GM12878 (cell line): ENCODE results near the gene DRD2.

ENCODE experiments used
- CEBPZ ChIP-seq: fragments of 150-350 bp; IDR thresholded peaks from 2 replicates; pipeline ENCODE4 v1.6.1; 2016; ENCODE audit warnings: low read depth, low read length
- CHD4 ChIP-seq: fragments of 200-600 bp; sonication (generic); IDR thresholded peaks from 2 replicates; pipeline ENCODE4 v1.6.1; 2016; ENCODE audit warnings: mild to moderate bottlenecking
- CREB1 ChIP-seq: IDR thresholded peaks from 2 replicates; pipeline ENCODE4 v1.6.1; 2012; ENCODE audit warnings: low read depth, mild to moderate bottlenecking, inconsistent platforms
- CTCF ChIP-seq, 3 experiments: IDR thresholded peaks in 2 of 3; conservative IDR thresholded peaks in 1 of 3; 2 replicates each; pipeline ENCODE4 v1.5.1; 2011; ENCODE audit warnings: low read depth in 3 of 3, low read length in 3 of 3, mild to moderate bottlenecking in 3 of 3, control low read depth in 2 of 3, moderate library complexity in 2 of 3, inconsistent platforms in 1 of 3, mixed read lengths in 1 of 3; ENCODE audit not compliant: control insufficient read depth in 2 of 3, insufficient read depth in 1 of 3; ENCODE audit errors: extremely low read depth in 1 of 3
- EGR1 ChIP-seq, 2 experiments: IDR thresholded peaks; 1 replicate in 1 of 2; 2 replicates in 1 of 2; pipeline ENCODE4 v1.6.1; 2011 to 2012; ENCODE audit warnings: low read depth in 2 of 2, low read length in 2 of 2, borderline replicate concordance in 1 of 2, mild to moderate bottlenecking in 1 of 2, moderate library complexity in 1 of 2
- HDAC6 ChIP-seq: fragments of 200-600 bp; sonication (generic); IDR thresholded peaks from one replicate; pipeline ENCODE4 v1.8.0; 2017; ENCODE audit warnings: antibody characterized with exemption; ENCODE audit not compliant: unreplicated experiment
- MXI1 ChIP-seq: fragments of 150-350 bp; IDR thresholded peaks from 2 replicates; pipeline ENCODE4 v1.6.1; 2011; ENCODE audit warnings: low read depth, mild to moderate bottlenecking, inconsistent platforms, low read length, improper control_type of control experiment
- NFYA ChIP-seq: IDR thresholded peaks from 2 replicates; pipeline ENCODE4 v1.6.1; 2011; ENCODE audit warnings: low read depth, mild to moderate bottlenecking, low read length, improper control_type of control experiment, borderline replicate concordance
- POLR2A ChIP-seq: IDR thresholded peaks from 2 replicates; pipeline ENCODE4 v1.6.1; 2011; ENCODE audit warnings: low read depth, mild to moderate bottlenecking, low read length
- POLR2AphosphoS5 ChIP-seq: IDR thresholded peaks from 2 replicates; pipeline ENCODE4 v1.6.1; 2011; ENCODE audit warnings: mild to moderate bottlenecking, low read length, inconsistent platforms
- RAD51 ChIP-seq: fragments of 450-650 bp; IDR thresholded peaks from 2 replicates; pipeline ENCODE4 v1.6.1; 2016; ENCODE audit warnings: moderate library complexity, mild to moderate bottlenecking, inconsistent platforms
- SRF ChIP-seq, 2 experiments: IDR thresholded peaks; 2 replicates each; pipeline ENCODE4 v1.6.1; 2011; ENCODE audit warnings: low read depth in 2 of 2, low read length in 2 of 2, mild to moderate bottlenecking in 1 of 2, moderate library complexity in 1 of 2
- TCF12 ChIP-seq: IDR thresholded peaks from 2 replicates; pipeline ENCODE4 v1.6.1; 2011; ENCODE audit warnings: low read depth, mild to moderate bottlenecking, low read length
- ZNF687 ChIP-seq: fragments of 450-650 bp; IDR thresholded peaks from 2 replicates; pipeline ENCODE4 v1.6.1; 2017; ENCODE audit warnings: mild to moderate bottlenecking, moderate library complexity

GRCh38 chr11:113507341-113507740, 32.1 kb upstream of the DRD2 start:
- TF ChIP-seq RAD51 (no peak), NFYA (no peak), CTCF (IDR thresholded peaks at IDR 0.05 in 2 of 3, conservative IDR thresholded peaks at IDR 0.05 in 1 of 3; ENCODE audit: control insufficient read depth in 2 of 3, extremely low read depth in 1 of 3, insufficient read depth in 1 of 3, low read depth in 3 of 3, low read length in 3 of 3) (no peak), CREB1 (no peak), MXI1 (no peak), POLR2AphosphoS5 (no peak), CEBPZ (no peak), CHD4 (no peak), EGR1 (IDR thresholded peaks at IDR 0.05; ENCODE audit: borderline replicate concordance in 1 of 2, low read depth in 2 of 2, low read length in 2 of 2) (no peak), HDAC6 (no peak), SRF (IDR thresholded peaks at IDR 0.05; ENCODE audit: low read depth in 2 of 2, low read length in 2 of 2) (no peak), POLR2A (no peak), ZNF687 (no peak), TCF12 (no peak)
